HG02981 (cell line): ENCODE measurements around the gene LGALS4.
A peak's percentile ranks its signal among the peaks of the same experiment; 100 is the strongest.
"Not testable (repeated sequence)": the region's sequence is repeated elsewhere in the genome, so short reads cannot be mapped to it uniquely, and the experiment has no call there.

Experiments
- ATAC-seq: cut with Tn5 transposase; IDR thresholded peaks from one replicate; pipeline ENCODE4 v1.9.1; 2021; ENCODE audit warnings: mild to moderate bottlenecking, moderate library complexity; ENCODE audit not compliant: unreplicated experiment

The LGALS4 gene

GRCh38 chr19:38800577-38801347 lies 12.0 kb downstream of the LGALS4 start:
- no peak for ATAC-seq

GRCh38 chr19:38799104-38799503 lies 13.6 kb downstream of the LGALS4 start:
- ATAC-seq: no peak

DNA sequence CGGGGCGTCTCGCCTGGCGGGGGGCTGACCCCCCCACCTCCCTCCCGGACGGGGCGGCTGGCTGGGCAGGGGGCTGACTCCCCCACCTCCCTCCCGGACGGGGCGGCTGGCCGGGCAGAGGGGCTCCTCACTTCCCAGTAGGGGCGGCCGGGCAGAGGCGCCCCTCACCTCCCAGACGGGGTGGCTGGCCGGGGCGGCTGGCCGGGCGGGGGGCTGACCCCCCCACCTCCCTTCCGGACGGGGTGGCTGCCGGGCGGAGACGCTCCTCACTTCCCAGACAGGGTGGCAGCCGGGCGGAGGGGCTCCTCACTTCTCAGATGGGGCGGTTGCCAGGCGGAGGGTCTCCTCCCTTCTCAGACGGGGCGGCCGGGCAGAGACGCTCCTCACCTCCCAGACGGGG lies 15.0 kb downstream of the LGALS4 start:
- ATAC-seq: not testable (repeated sequence)

GRCh38 chr19:38796154-38796553 lies 16.6 kb downstream of the LGALS4 start:
- no peak for ATAC-seq

DNA sequence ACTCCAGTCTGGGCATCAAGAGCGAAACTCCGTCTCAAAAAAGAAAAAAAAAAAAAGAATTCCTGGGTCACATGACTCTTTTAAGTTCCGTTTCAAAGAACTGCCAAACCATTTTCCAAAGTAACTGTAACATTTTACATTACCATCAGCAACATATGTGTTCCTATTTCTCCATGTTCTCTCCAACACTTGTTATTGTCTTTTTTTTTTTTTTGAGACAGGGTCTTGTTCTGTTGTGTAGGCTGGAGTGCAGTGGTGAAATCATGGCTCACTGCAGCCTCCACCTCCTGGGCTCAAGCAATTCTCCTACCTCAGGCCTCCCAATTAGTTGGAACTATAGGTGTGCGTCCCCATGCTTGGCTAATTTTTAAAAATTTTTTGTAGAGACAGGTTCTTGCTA lies 17.2 kb downstream of the LGALS4 start:
- no peak for ATAC-seq

GRCh38 chr19:38793671-38794070 lies 19.1 kb downstream of the LGALS4 start:
- no peak for ATAC-seq

- no peak for ATAC-seq
Observed at GRCh38 chr19:38793177-38793576, 19.6 kb downstream of the LGALS4 start.

GRCh38 chr19:38792250-38793111 lies 20.3 kb downstream of the LGALS4 start:
- no peak for ATAC-seq

DNA sequence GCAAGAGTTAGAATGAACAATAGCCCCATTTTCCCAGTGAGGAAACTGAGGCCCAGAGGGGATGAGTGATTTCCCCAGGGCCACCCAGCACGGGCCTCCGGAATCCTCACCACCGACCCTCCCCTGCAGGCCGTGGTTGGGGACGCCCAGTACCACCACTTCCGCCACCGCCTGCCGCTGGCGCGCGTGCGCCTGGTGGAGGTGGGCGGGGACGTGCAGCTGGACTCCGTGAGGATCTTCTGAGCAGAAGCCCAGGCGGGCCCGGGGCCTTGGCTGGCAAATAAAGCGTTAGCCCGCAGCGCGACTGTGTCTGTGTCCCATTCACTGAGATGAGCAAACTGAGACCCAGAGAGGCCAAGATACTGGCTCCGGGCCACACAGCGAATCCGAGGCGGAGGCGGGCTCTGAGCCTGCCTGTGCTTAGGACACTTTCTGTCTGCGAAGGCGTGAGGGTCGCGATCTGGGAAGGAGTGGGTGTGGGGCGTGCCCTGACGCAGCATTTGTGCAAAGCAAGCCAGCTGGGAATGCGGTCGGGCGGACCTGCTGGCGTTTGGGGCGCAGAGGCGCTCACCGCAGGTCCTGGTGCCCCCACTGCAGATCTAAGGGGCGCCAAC lies 21.2 kb downstream of the LGALS4 start:
- peak; percentile 50 for ATAC-seq

GRCh38 chr19:38790507-38791403 lies 22.0 kb downstream of the LGALS4 start:
- ATAC-seq: not testable (repeated sequence)

DNA sequence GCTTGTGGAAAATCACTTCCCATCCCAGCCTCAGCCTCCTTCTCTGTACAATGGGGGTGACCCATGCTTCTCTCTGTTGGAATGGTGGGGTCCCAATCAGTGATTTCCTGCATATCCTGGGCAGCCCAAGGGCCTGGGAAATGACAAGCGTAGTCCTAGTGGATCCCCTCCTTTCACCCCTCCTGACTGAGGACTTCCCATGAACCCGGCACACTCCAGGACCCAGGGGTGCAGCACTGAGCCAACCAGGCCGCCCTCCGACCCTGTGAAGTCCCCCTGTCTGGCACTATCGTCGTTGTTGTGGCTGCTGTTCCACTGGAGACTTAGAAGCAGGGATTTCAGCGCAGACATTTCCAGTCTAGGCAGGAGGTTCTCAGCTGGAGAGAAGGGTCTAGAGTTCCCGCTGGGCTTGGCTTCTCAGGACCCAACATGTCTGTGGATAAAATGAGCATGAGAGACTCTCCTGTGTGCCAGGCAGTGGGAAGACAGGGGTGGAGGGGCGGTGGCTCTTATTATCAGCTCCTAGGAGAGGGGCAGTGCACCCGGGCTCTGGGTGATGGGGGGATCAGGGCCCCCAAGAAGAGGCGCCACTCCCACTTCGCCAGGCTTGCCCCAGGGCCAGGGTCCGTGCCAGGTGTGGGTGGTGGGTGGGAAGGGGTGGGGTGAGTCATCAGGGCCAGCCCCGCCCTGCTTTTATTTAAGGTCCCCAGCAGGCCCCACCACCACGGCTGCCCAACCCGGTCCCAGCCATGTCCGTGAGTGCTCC lies 24.1 kb downstream of the LGALS4 start, which contains the start of gene LGALS7B:
Gene LGALS7B (plus strand): TSS at position 723 of the 766 bp plus-strand sequence. CDS start 27 bp downstream, at position 750.
- no peak for ATAC-seq

DNA sequence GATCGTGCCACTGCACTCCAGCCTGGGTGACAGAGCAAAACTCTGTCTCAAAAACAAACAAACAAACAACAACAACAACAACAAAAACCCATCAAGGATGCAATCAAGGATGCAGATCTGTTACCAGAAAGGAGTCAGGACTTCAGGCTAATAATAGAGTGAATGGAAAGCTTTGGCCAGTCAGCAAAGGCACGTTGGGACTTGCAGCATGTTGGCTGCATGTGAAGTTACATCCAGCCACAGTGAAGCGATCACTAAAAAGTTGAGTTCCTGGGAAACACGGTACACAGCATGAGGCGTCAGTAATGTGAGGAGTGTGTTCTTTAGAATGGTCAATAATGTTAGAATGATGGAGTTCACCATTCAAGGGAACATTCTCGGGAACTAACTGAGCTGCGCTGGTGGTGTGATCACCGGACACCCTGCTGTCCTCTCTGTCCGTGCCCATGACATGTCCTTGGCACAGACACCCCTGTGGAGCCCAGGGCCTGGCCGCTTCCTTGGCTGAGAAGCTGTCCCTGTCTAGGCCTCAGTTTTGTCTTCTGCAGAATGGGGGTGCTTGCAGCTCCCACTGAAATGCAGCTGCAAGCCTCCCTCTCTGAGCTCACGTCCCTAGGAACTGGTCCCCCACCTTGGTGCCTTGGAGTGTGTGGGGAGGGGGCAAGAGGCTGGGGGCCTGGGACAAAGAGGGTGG lies 26.0 kb downstream of the LGALS4 start:
- ATAC-seq: no peak

- not testable (repeated sequence) for ATAC-seq
Observed at GRCh38 chr19:38786061-38786460, 26.7 kb downstream of the LGALS4 start.

DNA sequence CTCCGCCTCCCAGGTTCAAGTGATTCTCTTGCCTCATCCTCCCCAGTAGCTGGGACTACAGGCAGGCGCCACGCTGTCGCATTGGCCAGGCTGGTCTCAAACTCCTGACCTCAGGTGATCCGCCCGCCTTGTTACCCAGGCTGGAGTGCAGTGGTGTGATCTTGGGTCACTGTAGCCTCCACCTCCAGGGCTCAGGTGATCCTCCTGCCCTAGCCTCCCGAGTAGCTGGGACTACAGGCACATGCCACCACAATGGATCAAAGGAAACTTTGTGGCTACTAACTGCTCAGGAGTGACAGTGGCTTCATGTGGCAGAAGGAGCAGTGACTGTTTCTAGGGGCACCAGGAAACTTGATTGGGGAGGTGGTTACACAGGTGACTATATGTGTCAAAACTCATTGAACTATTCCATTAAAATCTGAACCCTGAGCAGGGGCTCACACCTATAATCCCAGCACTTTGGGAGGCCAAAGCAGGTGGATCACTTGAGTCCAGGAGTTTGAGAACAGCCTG lies 27.5 kb downstream of the LGALS4 start:
- no peak for ATAC-seq

DNA sequence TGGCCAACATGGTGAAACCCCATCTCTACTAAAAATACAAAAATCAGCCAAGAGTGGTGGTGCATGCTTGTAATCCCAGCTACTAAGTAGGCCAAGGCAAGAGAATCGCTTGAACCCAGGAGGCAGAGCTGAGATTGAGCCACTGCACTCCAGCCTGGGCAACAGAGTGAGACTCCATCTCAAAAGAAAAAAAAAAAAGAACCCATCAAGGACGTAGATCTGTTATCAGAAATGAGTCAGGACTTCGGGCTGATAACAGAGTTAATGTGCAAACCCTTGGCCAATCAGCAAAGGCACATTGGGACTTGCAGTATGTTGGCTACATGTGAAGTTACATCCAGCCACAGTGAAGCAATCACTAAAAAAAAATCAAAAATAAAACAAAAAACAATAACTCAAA lies 28.5 kb downstream of the LGALS4 start:
- no peak for ATAC-seq

- ATAC-seq: not testable (repeated sequence)
Observed at GRCh38 chr19:38782212-38782611, 30.5 kb downstream of the LGALS4 start.

- no peak for ATAC-seq
Observed at GRCh38 chr19:38781058-38781457, 31.7 kb downstream of the LGALS4 start.

GRCh38 chr19:38780443-38780842 lies 32.3 kb downstream of the LGALS4 start:
- ATAC-seq: no peak

DNA sequence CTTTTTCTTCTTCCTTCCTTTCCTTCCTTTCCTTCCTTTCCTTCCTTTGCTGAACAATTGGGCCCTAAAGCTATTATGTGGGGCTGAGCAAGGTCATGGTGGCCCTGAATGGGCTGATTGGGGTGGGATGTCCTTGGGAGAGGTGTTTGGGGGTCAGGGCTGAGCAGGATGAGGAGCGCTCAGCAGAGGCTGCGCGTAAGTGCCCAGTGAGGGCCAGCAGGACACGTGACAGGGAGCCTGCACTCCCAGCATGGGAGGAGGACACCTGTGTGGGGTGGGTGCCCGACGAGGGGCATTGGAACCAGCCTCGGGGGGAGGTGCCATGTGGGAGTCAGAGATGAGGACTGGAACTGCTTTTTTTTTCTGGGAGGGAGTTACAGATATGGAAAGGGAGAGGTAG lies 34.0 kb downstream of the LGALS4 start:
- no peak for ATAC-seq
